Activated naive CD8-positive, alpha-beta T cell (primary cell): Measurements from ENCODE around the gene SRGAP2C.
"Not testable (repeated sequence)": the region's sequence is repeated elsewhere in the genome, so short reads cannot be mapped to it uniquely, and the experiment has no call there.

Source experiments
- H3K27ac Mint-ChIP-seq: one replicate; pipeline ENCODE4 v1.8.0; 2021; ENCODE audit warnings: mixed read lengths
- H3K27me3 Mint-ChIP-seq: one replicate; pipeline ENCODE4 v1.8.0; 2021; ENCODE audit warnings: mixed read lengths
- H3K36me3 Mint-ChIP-seq: one replicate; pipeline ENCODE4 v1.8.0; 2021; ENCODE audit warnings: mixed read lengths
- H3K4me1 Mint-ChIP-seq: one replicate; pipeline ENCODE4 v1.8.0; 2021; ENCODE audit warnings: low read depth, mixed read lengths
- H3K4me3 Mint-ChIP-seq: one replicate; pipeline ENCODE4 v1.8.0; 2021; ENCODE audit warnings: mild to moderate bottlenecking, mixed read lengths
- H3K9me3 Mint-ChIP-seq: one replicate; pipeline ENCODE4 v1.8.0; 2021; ENCODE audit warnings: low read depth, mixed read lengths

SRGAP2C gene

GRCh38 chr1:121207328-121207727 is 22.6 kb downstream of the SRGAP2C start:
- H3K36me3 Mint-ChIP-seq, H3K4me3 Mint-ChIP-seq, H3K27ac Mint-ChIP-seq, H3K4me1 Mint-ChIP-seq, H3K27me3 Mint-ChIP-seq, H3K9me3 Mint-ChIP-seq: not testable (repeated sequence)

GRCh38 chr1:121208375-121208774 is 23.6 kb downstream of the SRGAP2C start:
- H3K36me3 Mint-ChIP-seq, H3K27me3 Mint-ChIP-seq, H3K4me1 Mint-ChIP-seq, H3K27ac Mint-ChIP-seq, H3K4me3 Mint-ChIP-seq, H3K9me3 Mint-ChIP-seq: not testable (repeated sequence)

GRCh38 chr1:121210778-121211177 is 26.0 kb downstream of the SRGAP2C start:
- H3K27me3 Mint-ChIP-seq, H3K4me3 Mint-ChIP-seq, H3K4me1 Mint-ChIP-seq, H3K27ac Mint-ChIP-seq, H3K9me3 Mint-ChIP-seq, H3K36me3 Mint-ChIP-seq: not testable (repeated sequence)

GRCh38 chr1:121213491-121213890 is 28.7 kb downstream of the SRGAP2C start:
- H3K9me3 Mint-ChIP-seq, H3K4me1 Mint-ChIP-seq, H3K36me3 Mint-ChIP-seq, H3K4me3 Mint-ChIP-seq, H3K27ac Mint-ChIP-seq, H3K27me3 Mint-ChIP-seq: not testable (repeated sequence)

GRCh38 chr1:121214544-121215156 is 29.9 kb downstream of the SRGAP2C start:
- not testable (repeated sequence) for H3K36me3 Mint-ChIP-seq

GRCh38 chr1:121215699-121216417 is 31.1 kb downstream of the SRGAP2C start:
- H3K27me3 Mint-ChIP-seq, H3K36me3 Mint-ChIP-seq, H3K4me3 Mint-ChIP-seq, H3K9me3 Mint-ChIP-seq, H3K27ac Mint-ChIP-seq, H3K4me1 Mint-ChIP-seq: not testable (repeated sequence)

More at GRCh38 chr1:121214544-121215156, 29.9 kb downstream of the SRGAP2C start:
- H3K27ac Mint-ChIP-seq, H3K4me3 Mint-ChIP-seq, H3K4me1 Mint-ChIP-seq, H3K9me3 Mint-ChIP-seq, H3K27me3 Mint-ChIP-seq: not testable (repeated sequence)

- H3K27me3 Mint-ChIP-seq, H3K4me3 Mint-ChIP-seq, H3K4me1 Mint-ChIP-seq, H3K27ac Mint-ChIP-seq, H3K36me3 Mint-ChIP-seq, H3K9me3 Mint-ChIP-seq: not testable (repeated sequence)
Measured at GRCh38 chr1:121216676-121217075, 31.9 kb downstream of the SRGAP2C start.

- not testable (repeated sequence) for H3K4me1 Mint-ChIP-seq, H3K27me3 Mint-ChIP-seq, H3K4me3 Mint-ChIP-seq, H3K27ac Mint-ChIP-seq, H3K36me3 Mint-ChIP-seq, H3K9me3 Mint-ChIP-seq
Measured at GRCh38 chr1:121221770-121222169, 37.0 kb downstream of the SRGAP2C start.

GRCh38 chr1:121224714-121225113 is 39.9 kb downstream of the SRGAP2C start:
- H3K36me3 Mint-ChIP-seq, H3K27ac Mint-ChIP-seq, H3K4me3 Mint-ChIP-seq, H3K27me3 Mint-ChIP-seq, H3K4me1 Mint-ChIP-seq, H3K9me3 Mint-ChIP-seq: not testable (repeated sequence)

- H3K27ac Mint-ChIP-seq, H3K27me3 Mint-ChIP-seq, H3K36me3 Mint-ChIP-seq, H3K4me3 Mint-ChIP-seq, H3K9me3 Mint-ChIP-seq, H3K4me1 Mint-ChIP-seq: not testable (repeated sequence)
Measured at GRCh38 chr1:121226295-121226904, 41.6 kb downstream of the SRGAP2C start.

GRCh38 chr1:121226925-121227324 is 42.1 kb downstream of the SRGAP2C start:
- not testable (repeated sequence) for H3K4me3 Mint-ChIP-seq, H3K4me1 Mint-ChIP-seq, H3K27me3 Mint-ChIP-seq, H3K9me3 Mint-ChIP-seq, H3K36me3 Mint-ChIP-seq, H3K27ac Mint-ChIP-seq

- not testable (repeated sequence) for H3K27ac Mint-ChIP-seq, H3K4me1 Mint-ChIP-seq, H3K36me3 Mint-ChIP-seq, H3K9me3 Mint-ChIP-seq, H3K4me3 Mint-ChIP-seq, H3K27me3 Mint-ChIP-seq
Measured at GRCh38 chr1:121227544-121228330, 43.0 kb downstream of the SRGAP2C start.

GRCh38 chr1:121230636-121231035 is 45.9 kb downstream of the SRGAP2C start:
- not testable (repeated sequence) for H3K27me3 Mint-ChIP-seq, H3K36me3 Mint-ChIP-seq, H3K9me3 Mint-ChIP-seq, H3K4me1 Mint-ChIP-seq, H3K27ac Mint-ChIP-seq, H3K4me3 Mint-ChIP-seq

- H3K4me1 Mint-ChIP-seq, H3K27ac Mint-ChIP-seq, H3K36me3 Mint-ChIP-seq, H3K4me3 Mint-ChIP-seq, H3K27me3 Mint-ChIP-seq, H3K9me3 Mint-ChIP-seq: not testable (repeated sequence)
Measured at GRCh38 chr1:121232445-121233125, 47.8 kb downstream of the SRGAP2C start.

GRCh38 chr1:121234090-121234759 is 49.5 kb downstream of the SRGAP2C start:
- not testable (repeated sequence) for H3K4me3 Mint-ChIP-seq, H3K36me3 Mint-ChIP-seq, H3K9me3 Mint-ChIP-seq, H3K4me1 Mint-ChIP-seq, H3K27me3 Mint-ChIP-seq, H3K27ac Mint-ChIP-seq
